Stomach (tissue), 4 donors: ENCODE measurements around the gene CCDC86.

Experiments
- POLR2A ChIP-seq, 4 donors: fragments of 450-650 bp; IDR thresholded peaks; one replicate each; pipeline ENCODE4 v1.6.1; 2016; ENCODE audit warnings: antibody characterized with exemption in 4 of 4, control low read depth in 2 of 4, mild to moderate bottlenecking in 1 of 4, moderate library complexity in 1 of 4
- POLR2AphosphoS5 ChIP-seq, 3 donors: sonication (generic); formaldehyde crosslinking; IDR thresholded peaks; one replicate each; pipeline ENCODE4 v1.6.1; 2016; ENCODE audit warnings: antibody characterized with exemption in 3 of 3
- TF ChIP-seq, protein P1 (sequence below), 7 experiments: fragments of 450-650 bp in 4 of 7; fragments of 200-600 bp in 3 of 7; sonication (generic) in 3 of 7; IDR thresholded peaks; one replicate each; pipeline ENCODE4 v1.5.1; 2016 to 2019; ENCODE audit warnings: antibody characterized with exemption in 7 of 7, control low read depth in 2 of 7, mild to moderate bottlenecking in 1 of 7

DNA sequence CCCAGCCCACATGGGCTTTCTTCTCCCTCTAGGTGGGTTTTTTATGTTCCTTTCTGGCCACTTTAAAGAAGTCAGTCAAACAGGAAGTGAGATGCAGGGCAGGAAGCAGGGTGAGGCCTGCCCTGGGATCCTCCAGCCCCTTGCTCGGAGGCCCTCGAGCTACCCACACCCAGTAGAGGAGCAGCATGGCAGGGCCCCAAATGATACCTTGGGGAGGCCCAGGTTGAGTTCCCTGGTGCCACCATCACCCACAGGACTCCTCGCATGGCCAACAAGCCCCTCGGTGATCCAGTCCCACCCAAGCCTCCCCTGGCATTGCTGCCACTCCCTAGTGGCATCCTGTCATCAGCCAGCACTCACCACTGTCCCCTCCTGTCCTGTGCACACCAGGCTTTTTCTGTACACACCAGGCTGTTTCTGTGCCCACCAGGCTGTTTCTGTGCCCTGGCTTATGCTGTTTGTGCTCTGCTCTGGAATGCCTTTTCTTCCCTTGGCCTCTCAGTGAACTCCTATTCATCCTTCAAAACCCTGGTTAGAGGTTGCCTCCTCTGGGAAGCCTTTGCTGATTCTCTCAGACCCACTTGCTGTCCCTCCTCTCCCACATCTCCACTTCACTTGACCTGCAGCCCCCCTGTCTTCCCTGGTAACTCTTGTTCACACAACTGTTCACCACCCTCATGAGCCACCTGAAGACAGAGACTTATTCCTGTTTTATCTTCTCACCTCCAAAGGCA, 17.0 kb downstream of the CCDC86 start:
- TF ChIP-seq, protein P1, sequence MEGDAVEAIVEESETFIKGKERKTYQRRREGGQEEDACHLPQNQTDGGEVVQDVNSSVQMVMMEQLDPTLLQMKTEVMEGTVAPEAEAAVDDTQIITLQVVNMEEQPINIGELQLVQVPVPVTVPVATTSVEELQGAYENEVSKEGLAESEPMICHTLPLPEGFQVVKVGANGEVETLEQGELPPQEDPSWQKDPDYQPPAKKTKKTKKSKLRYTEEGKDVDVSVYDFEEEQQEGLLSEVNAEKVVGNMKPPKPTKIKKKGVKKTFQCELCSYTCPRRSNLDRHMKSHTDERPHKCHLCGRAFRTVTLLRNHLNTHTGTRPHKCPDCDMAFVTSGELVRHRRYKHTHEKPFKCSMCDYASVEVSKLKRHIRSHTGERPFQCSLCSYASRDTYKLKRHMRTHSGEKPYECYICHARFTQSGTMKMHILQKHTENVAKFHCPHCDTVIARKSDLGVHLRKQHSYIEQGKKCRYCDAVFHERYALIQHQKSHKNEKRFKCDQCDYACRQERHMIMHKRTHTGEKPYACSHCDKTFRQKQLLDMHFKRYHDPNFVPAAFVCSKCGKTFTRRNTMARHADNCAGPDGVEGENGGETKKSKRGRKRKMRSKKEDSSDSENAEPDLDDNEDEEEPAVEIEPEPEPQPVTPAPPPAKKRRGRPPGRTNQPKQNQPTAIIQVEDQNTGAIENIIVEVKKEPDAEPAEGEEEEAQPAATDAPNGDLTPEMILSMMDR (IDR thresholded peaks at IDR 0.05), result no peak
- TF ChIP-seq POLR2A (IDR thresholded peaks at IDR 0.05), result no peak
- no peak for TF ChIP-seq POLR2AphosphoS5 (IDR thresholded peaks at IDR 0.05)
